DLD1 (cell line): ENCODE measurements around the gene ISL1.

Experiments
- in situ Hi-C: cut with HindIII; loops from 2 replicates; pipeline ENCODE4 v1.10.0; 2017; ENCODE audit warnings: low sequenced_read_pairs

Gene ISL1

GRCh38 chr5:51386916-51387883 is 4.0 kb downstream of the ISL1 start:
- in situ Hi-C loops = no loop called here

- in situ Hi-C loops = no loop called here
Measured at GRCh38 chr5:51387884-51388275, 4.6 kb downstream of the ISL1 start.

GRCh38 chr5:51388488-51389287 is 5.4 kb downstream of the ISL1 start:
- in situ Hi-C loops = no loop called here

- in situ Hi-C loops = no loop called here
Measured at GRCh38 chr5:51389288-51389576, 6.0 kb downstream of the ISL1 start.

GRCh38 chr5:51389577-51390463 is 6.6 kb downstream of the ISL1 start:
- in situ Hi-C loops = no loop called here

GRCh38 chr5:51391175-51391574 is 7.9 kb downstream of the ISL1 start:
- in situ Hi-C loops = no loop called here

GRCh38 chr5:51392689-51393199 is 9.5 kb downstream of the ISL1 start:
- in situ Hi-C loops = no loop called here

GRCh38 chr5:51394609-51395008 is 11.4 kb downstream of the ISL1 start:
- in situ Hi-C loops = no loop called here

- in situ Hi-C loops = no loop called here
Measured at GRCh38 chr5:51395245-51395644, 12.0 kb downstream of the ISL1 start.

- in situ Hi-C loops = no loop called here
Measured at GRCh38 chr5:51395666-51396356, 12.6 kb downstream of the ISL1 start.

- in situ Hi-C loops = no loop called here
Measured at GRCh38 chr5:51396797-51397196, 13.5 kb downstream of the ISL1 start.

- in situ Hi-C loops = no loop called here
Measured at GRCh38 chr5:51397996-51398395, 14.7 kb downstream of the ISL1 start.

- in situ Hi-C loops = no loop called here
Measured at GRCh38 chr5:51398875-51399642, 15.8 kb downstream of the ISL1 start.

GRCh38 chr5:51399643-51400006 is 16.4 kb downstream of the ISL1 start:
- in situ Hi-C loops = no loop called here

- in situ Hi-C loops = no loop called here
Measured at GRCh38 chr5:51404255-51404654, 21.0 kb downstream of the ISL1 start.

- in situ Hi-C loops = no loop called here
Measured at GRCh38 chr5:51411921-51412325, 28.7 kb downstream of the ISL1 start.

GRCh38 chr5:51414516-51414915 is 31.3 kb downstream of the ISL1 start:
- in situ Hi-C loops = no loop called here

- in situ Hi-C loops = no loop called here
Measured at GRCh38 chr5:51416149-51416548, 32.9 kb downstream of the ISL1 start.

- in situ Hi-C loops = no loop called here
Measured at GRCh38 chr5:51433052-51433710, 49.9 kb downstream of the ISL1 start.
